A549 (cell line): ENCODE measurements around the gene B4GALT6. TPM values are rescaled to one million over a fixed set of nuclear protein-coding genes. Genes with fewer than 3 reads are reported as not detected.

ENCODE experiments used
- ATAC-seq, 2 experiments: fragments of 200-7000 bp in 1 of 2; fragments of >200 bp in 1 of 2; cut with Nextera tagmentation in 1 of 2; cut with Tn5 transposase in 1 of 2; 3 replicates each; pipeline versions ENCODE4 v1.8.0 to v1.9.1; 2018 to 2020; ENCODE audit warnings: mild to moderate bottlenecking in 1 of 2, moderate library complexity in 1 of 2
- CTCF ChIA-PET: fragments of 300-600 bp; sonication (Branson Sonifier 250); formaldehyde crosslinking; extraction: SDS; loops from one replicate; lab custom pipeline; 2021; ENCODE audit warnings: antibody characterized with exemption, inconsistent platforms; lab: Yijun Ruan, JAX
- POLR2A ChIA-PET: fragments of 350-600 bp; formaldehyde crosslinking; extraction: SDS; loops from one replicate; lab custom pipeline; 2021; ENCODE audit warnings: antibody characterized with exemption, inconsistent platforms; lab: Yijun Ruan, JAX
- DNase-seq, 2 experiments: peaks; one replicate each; pipeline versions ENCODE4 v3.0.0 to v3.0.0-alpha.2; 2011 to 2016; ENCODE audit warnings: low read depth in 1 of 2, low spot score in 1 of 2
- FAIRE-seq: peaks from 2 replicates; lab custom pipeline; 2011; peaks lifted over from hg19 to GRCh38; lab: Jason Lieb, UNC
- H3K27ac ChIP-seq, 2 experiments: fragments of >200 bp; sonication (Bioruptor Twin); formaldehyde crosslinking; 3 replicates each; pipeline ENCODE4 v1.5.1; 2016 to 2017
- H3K4me1 ChIP-seq: fragments of >200 bp; sonication (Bioruptor Twin); formaldehyde crosslinking; 3 replicates; pipeline ENCODE4 v1.6.1; 2016
- H3K4me2 ChIP-seq: fragments of >200 bp; sonication (Bioruptor Twin); formaldehyde crosslinking; 3 replicates; pipeline ENCODE4 v1.6.1; 2016
- H3K4me3 ChIP-seq: fragments of >200 bp; sonication (Bioruptor Twin); formaldehyde crosslinking; 3 replicates; pipeline ENCODE4 v1.5.1; 2016
- H3K9me3 ChIP-seq: fragments of >200 bp; sonication (Bioruptor Twin); formaldehyde crosslinking; 3 replicates; pipeline ENCODE4 v1.6.1; 2016
- CBX2 ChIP-seq: fragments of 200-600 bp; sonication (generic); IDR thresholded peaks from 2 replicates; pipeline ENCODE4 v1.6.1; 2016; ENCODE audit warnings: low read depth, mild to moderate bottlenecking, borderline replicate concordance
- CHD2 ChIP-seq: fragments of 150-350 bp; IDR thresholded peaks from 2 replicates; pipeline ENCODE4 v1.6.1; 2014; ENCODE audit warnings: low read length; ENCODE audit not compliant: partially characterized antibody
- CHD4 ChIP-seq: fragments of 200-600 bp; sonication (generic); IDR thresholded peaks from 2 replicates; pipeline ENCODE4 v1.6.1; 2016; ENCODE audit warnings: antibody characterized with exemption, mild to moderate bottlenecking, borderline replicate concordance
- E2F6 ChIP-seq: IDR thresholded peaks from 2 replicates; pipeline ENCODE4 v1.6.1; 2012; ENCODE audit warnings: low read depth, borderline replicate concordance
- EHF ChIP-seq: fragments of 250-450 bp; sonication (Bioruptor Pico); IDR thresholded peaks from 2 replicates; pipeline ENCODE4 v1.5.0; 2020; ENCODE audit warnings: mild to moderate bottlenecking
- EP300 ChIP-seq, 2 experiments: fragments of >200 bp; sonication (Bioruptor Twin); formaldehyde crosslinking; IDR thresholded peaks; 2 replicates in 1 of 2; 3 replicates in 1 of 2; pipeline ENCODE4 v1.6.1; 2016 to 2017
- FOSL2 ChIP-seq, 2 experiments: fragments of 450-650 bp in 1 of 2; fragments of >200 bp in 1 of 2; sonication (Bioruptor Twin) in 1 of 2; formaldehyde crosslinking; IDR thresholded peaks; 2 replicates each; pipeline versions ENCODE4 v1.5.0 to v1.6.1; 2016 to 2020; ENCODE audit warnings: mild to moderate bottlenecking in 1 of 2, moderate library complexity in 1 of 2
- HDAC2 ChIP-seq: fragments of 200-600 bp; sonication (generic); IDR thresholded peaks from 2 replicates; pipeline ENCODE4 v1.6.1; 2016
- HES2 ChIP-seq: fragments of >200 bp; sonication (Bioruptor Twin); formaldehyde crosslinking; IDR thresholded peaks from 2 replicates; pipeline ENCODE4 v1.6.1; 2016
- HEYL ChIP-seq: fragments of 250-450 bp; sonication (Bioruptor Pico); IDR thresholded peaks from 2 replicates; pipeline ENCODE4 v1.8.0; 2021; ENCODE audit warnings: mild to moderate bottlenecking, moderate library complexity
- HOXA7 ChIP-seq: fragments of 250-450 bp; sonication (Bioruptor Pico); IDR thresholded peaks from 2 replicates; pipeline ENCODE4 v1.5.0; 2020; ENCODE audit warnings: mild to moderate bottlenecking, moderate library complexity
- HOXB5 ChIP-seq: fragments of 250-450 bp; sonication (Bioruptor Pico); IDR thresholded peaks from 2 replicates; pipeline ENCODE4 v1.5.0; 2020; ENCODE audit warnings: mild to moderate bottlenecking, moderate library complexity
- JUN ChIP-seq, 2 experiments: fragments of >200 bp; sonication (Bioruptor Twin); formaldehyde crosslinking; IDR thresholded peaks; 2 replicates in 1 of 2; 3 replicates in 1 of 2; pipeline ENCODE4 v1.6.1; 2016 to 2017
- JUNB ChIP-seq: fragments of >200 bp; sonication (Bioruptor Twin); formaldehyde crosslinking; IDR thresholded peaks from 2 replicates; pipeline ENCODE4 v1.6.1; 2016
- KDM5A ChIP-seq: fragments of 200-600 bp; sonication (generic); IDR thresholded peaks from 2 replicates; pipeline ENCODE4 v1.6.1; 2016; ENCODE audit warnings: antibody characterized with exemption, mild to moderate bottlenecking
- MAFK ChIP-seq: fragments of 450-650 bp; IDR thresholded peaks from 2 replicates; pipeline ENCODE4 v1.6.1; 2014; ENCODE audit not compliant: partially characterized antibody
- MAX ChIP-seq: IDR thresholded peaks from 2 replicates; pipeline ENCODE4 v1.6.1; 2012
- MAZ ChIP-seq: fragments of 150-350 bp; IDR thresholded peaks from 2 replicates; pipeline ENCODE4 v1.6.1; 2014; ENCODE audit warnings: antibody characterized with exemption, low read depth, low read length, borderline replicate concordance
- MYC ChIP-seq: IDR thresholded peaks from 2 replicates; pipeline ENCODE4 v1.6.1; 2012; ENCODE audit warnings: mild to moderate bottlenecking, inconsistent platforms, low read length, improper control_type of control experiment, borderline replicate concordance
- NFE2L2 ChIP-seq: fragments of 150-350 bp; conservative IDR thresholded peaks from 2 replicates; pipeline ENCODE4 v1.6.1; 2014; ENCODE audit warnings: low read length
- NPAS2 ChIP-seq: fragments of 250-450 bp; sonication (Bioruptor Pico); IDR thresholded peaks from 2 replicates; pipeline ENCODE4 v1.8.0; 2022; ENCODE audit warnings: mild to moderate bottlenecking, moderate library complexity, borderline replicate concordance
- NR3C1 ChIP-seq: fragments of >200 bp; sonication (Bioruptor Twin); formaldehyde crosslinking; IDR thresholded peaks from 3 replicates; pipeline ENCODE4 v1.6.1; 2017
- PBX3 ChIP-seq: IDR thresholded peaks from 2 replicates; pipeline ENCODE4 v1.6.1; 2012
- RCOR1 ChIP-seq: fragments of 150-350 bp; IDR thresholded peaks from 2 replicates; pipeline ENCODE4 v1.6.1; 2014; ENCODE audit warnings: antibody characterized with exemption, low read length, low read depth
- RFX5 ChIP-seq: fragments of 450-650 bp; IDR thresholded peaks from 2 replicates; pipeline ENCODE4 v1.7.1; 2014; ENCODE audit warnings: antibody characterized with exemption, mild to moderate bottlenecking, moderate library complexity
- SMC3 ChIP-seq: fragments of >200 bp; sonication (Bioruptor Twin); formaldehyde crosslinking; IDR thresholded peaks from 3 replicates; pipeline ENCODE4 v1.6.1; 2018; ENCODE audit warnings: inconsistent platforms
- TFCP2L1 ChIP-seq: fragments of 250-450 bp; sonication (Bioruptor Pico); IDR thresholded peaks from 2 replicates; pipeline ENCODE4 v1.5.0; 2021; ENCODE audit warnings: mild to moderate bottlenecking
- ZC3H11A ChIP-seq: fragments of 450-650 bp; IDR thresholded peaks from 2 replicates; pipeline ENCODE4 v1.6.1; 2014; ENCODE audit warnings: antibody characterized with exemption, mild to moderate bottlenecking
- ZFP36 ChIP-seq: fragments of 450-650 bp; IDR thresholded peaks from 2 replicates; pipeline ENCODE4 v1.6.1; 2014; ENCODE audit warnings: borderline replicate concordance; ENCODE audit not compliant: partially characterized antibody
- ZNF302 ChIP-seq: fragments of 250-450 bp; sonication (Bioruptor Pico); IDR thresholded peaks from 2 replicates; pipeline ENCODE4 v1.9.0; 2021; ENCODE audit warnings: inconsistent platforms, mild to moderate bottlenecking, moderate library complexity
- ZSCAN20 ChIP-seq: fragments of 250-450 bp; sonication (Bioruptor Pico); IDR thresholded peaks from 2 replicates; pipeline ENCODE4 v1.8.0; 2022; ENCODE audit warnings: mild to moderate bottlenecking, moderate library complexity
- WGBS: methylation state at CpG from one replicate; pipeline ENCODE4 v1.1.6; 2017; ENCODE audit errors: missing lambda C conversion rate; 5-methylcytosine and 5-hydroxymethylcytosine counted together
- polyA plus RNA-seq, 4 experiments: library from polyadenylated mRNA; depleted of rRNA in 3 of 4; stranded (reverse); fragments of >200 nt; fragmentation: RNase III in 1 of 4; extraction: RNeasy Plus Mini Kit Qiagen cat#74134 plus additional on column Dnase treatment in 1 of 4; gene quantifications; 2 replicates in 3 of 4; 3 replicates in 1 of 4; pipeline ENCODE4 v1.2.3, GENCODE V29; 2011 to 2017

Gene B4GALT6
- polyA plus RNA-seq, 2 of the 4 experiments (the other 2 are of a cell fraction) = 7.1 to 12.8 TPM

GRCh38 chr18:31596081-31596872, 88.1 kb downstream of the B4GALT6 start:
- no peak for TF ChIP-seq EHF (CRISPR knock-in tag)
- no peak for TF ChIP-seq HEYL (CRISPR knock-in tag)
- TF ChIP-seq HES2 = no peak
- no peak for TF ChIP-seq SMC3
- TF ChIP-seq CBX2 = no peak
- TF ChIP-seq HOXB5 (CRISPR knock-in tag) = no peak
- no peak for TF ChIP-seq ZC3H11A
- TF ChIP-seq NR3C1 = no peak
- TF ChIP-seq KDM5A = no peak
- TF ChIP-seq FOSL2 (IDR thresholded peaks at IDR 0.05) = no peak
- TF ChIP-seq FOSL2 (CRISPR knock-in tag; IDR thresholded peaks at IDR 0.05) = no peak
- no peak for TF ChIP-seq ZNF302
- no peak for TF ChIP-seq ZSCAN20 (CRISPR knock-in tag)
- no peak for TF ChIP-seq HDAC2
- TF ChIP-seq PBX3 = no peak
- no peak for TF ChIP-seq NFE2L2
- TF ChIP-seq, all 56 proteins: peak for 0
- H3K4me3 ChIP-seq = no peak overlapping the region
- no peak overlapping the region for H3K27ac ChIP-seq
- DNase-seq (peak in 1 of 2 experiments; percentile 5), FAIRE-seq (no peak), ATAC-seq (peak in 1 of 2 experiments; percentile 43; a peak in 1 of 6 replicates)
- H3K4me1 ChIP-seq = 0 out of 3 replicates have a peak, but pooled peaks cover 3% of the 10 kb centered on the region
- H3K4me2 ChIP-seq = no peak overlapping the region; the same call in 2 of the 3 replicates
- ChIA-PET CTCF (no interaction called here), POLR2A (no interaction called here)
- WGBS = 68% methylated on average over 9 of the region's 9 CpGs
- no peaks in the 10 kb centered on the region for H3K9me3 ChIP-seq

- H3K9me3 ChIP-seq = no peaks in the 10 kb centered on the region
- ChIA-PET CTCF (no interaction called here), POLR2A (no interaction called here)
- TF ChIP-seq FOSL2 (IDR thresholded peaks at IDR 0.05) (no peak), FOSL2 (CRISPR knock-in tag; IDR thresholded peaks at IDR 0.05) (no peak), RFX5 (no peak), JUN (IDR thresholded peaks at IDR 0.05) (no peak), HES2 (no peak), NFE2L2 (no peak)
- ATAC-seq (no peak), DNase-seq (no peak), FAIRE-seq (no peak)
- H3K4me3 ChIP-seq = no peak overlapping the region
- no peak overlapping the region for H3K27ac ChIP-seq
- H3K4me1 ChIP-seq = 0 out of 3 replicates have a peak, but pooled peaks cover 3% of the 10 kb centered on the region
- no peak overlapping the region for H3K4me2 ChIP-seq
- WGBS = 72% methylated on average over 5 of the region's 5 CpGs
These were observed 89.1 kb downstream of the B4GALT6 start for GRCh38 chr18:31595121-31595771.

GRCh38 chr18:31592506-31593157, 91.7 kb downstream of the B4GALT6 start:
- ChIA-PET CTCF (interaction anchor here (1.0 kb wide), 1 partner anchor 20 kb away, joined by 3 read pairs; no protein-coding TSS in a partner anchor), POLR2A (no interaction called here)
- Histone ChIP-seq H3K4me2 (no peak overlapping the region), H3K9me3 (no peaks in the 10 kb centered on the region), H3K4me1 (0 out of 3 replicates have a peak, but pooled peaks cover 3% of the 10 kb centered on the region), H3K4me3 (no peak overlapping the region), H3K27ac (no peak overlapping the region)
- DNase-seq (no peak), FAIRE-seq (no peak), ATAC-seq (no peak)
- WGBS = 63% methylated on average over 10 of the region's 10 CpGs
- TF ChIP-seq CHD4 (no peak), JUNB (no peak), ZNF302 (no peak), EHF (CRISPR knock-in tag) (no peak), MAZ (no peak), HOXA7 (CRISPR knock-in tag) (no peak), CBX2 (no peak), KDM5A (no peak), MYC (no peak), ZFP36 (no peak), MAFK (no peak), MAX (no peak), TFCP2L1 (CRISPR knock-in tag) (no peak), EP300 (IDR thresholded peaks at IDR 0.05) (no peak), E2F6 (no peak), NPAS2 (CRISPR knock-in tag) (no peak), RCOR1 (no peak), CHD2 (no peak)
